ENCODE data around the gene DCLK2.
A peak's percentile ranks its signal among the peaks of the same experiment; 100 is the strongest.

Gene DCLK2

GRCh38 chr4:150250293-150250997, 172.2 kb downstream of the DCLK2 start:
- no peak overlapping the region for H3K4me3 ChIP-seq (ENCODE audit: extremely low read depth, insufficient read depth, low read length, poor library complexity, severe bottlenecking)
- H3K36me3 ChIP-seq (ENCODE audit: control insufficient read depth, insufficient read depth, low read length), result no peaks in the 10 kb centered on the region
- WGBS, 2 experiments (ENCODE audit: insufficient coverage in 2 of 2), result 90 to 96% methylated on average over 6 to 8 of the region's 9 CpGs
- H3K9me3 ChIP-seq (ENCODE audit: control insufficient read depth, low read length), result no peaks in the 10 kb centered on the region
- peaks cover 3% of the 10 kb centered on the region for H3K4me1 ChIP-seq (ENCODE audit: control insufficient read depth, insufficient read depth, low read length, poor library complexity, severe bottlenecking)
- no peak overlapping the region for H3K27ac ChIP-seq (ENCODE audit: low read depth, low read length, severe bottlenecking)

- Histone ChIP-seq H3K27ac (ENCODE audit: low read depth, low read length, severe bottlenecking) (no peak overlapping the region), H3K4me1 (ENCODE audit: control insufficient read depth, insufficient read depth, low read length, poor library complexity, severe bottlenecking) (peaks cover 3% of the 10 kb centered on the region), H3K9me3 (ENCODE audit: control insufficient read depth, low read length) (no peaks in the 10 kb centered on the region), H3K36me3 (ENCODE audit: control insufficient read depth, insufficient read depth, low read length) (no peaks in the 10 kb centered on the region), H3K4me3 (ENCODE audit: extremely low read depth, insufficient read depth, low read length, poor library complexity, severe bottlenecking) (no peak overlapping the region)
- whole genome bisulfite sequencing, 2 experiments (ENCODE audit: insufficient coverage in 2 of 2), result no CpG with 5 or more reads among the region's 4 CpGs
These were observed 172.9 kb downstream of the DCLK2 start for GRCh38 chr4:150250998-150251651.

GRCh38 chr4:150251752-150252190, 173.5 kb downstream of the DCLK2 start:
- Histone ChIP-seq H3K9me3 (ENCODE audit: control insufficient read depth, low read length) (no peaks in the 10 kb centered on the region), H3K4me3 (ENCODE audit: extremely low read depth, insufficient read depth, low read length, poor library complexity, severe bottlenecking) (no peak overlapping the region), H3K4me1 (ENCODE audit: control insufficient read depth, insufficient read depth, low read length, poor library complexity, severe bottlenecking) (peaks cover 3% of the 10 kb centered on the region), H3K36me3 (ENCODE audit: control insufficient read depth, insufficient read depth, low read length) (no peaks in the 10 kb centered on the region), H3K27ac (ENCODE audit: low read depth, low read length, severe bottlenecking) (peak overlapping the region; percentile 46)
- WGBS, 2 experiments (ENCODE audit: insufficient coverage in 2 of 2), result 56 to 77% methylated on average over 4 to 6 of the region's 7 CpGs

GRCh38 chr4:150252306-150252705, 174.1 kb downstream of the DCLK2 start:
- Histone ChIP-seq H3K4me3 (ENCODE audit: extremely low read depth, insufficient read depth, low read length, poor library complexity, severe bottlenecking) (no peak overlapping the region), H3K4me1 (ENCODE audit: control insufficient read depth, insufficient read depth, low read length, poor library complexity, severe bottlenecking) (peaks cover 3% of the 10 kb centered on the region), H3K9me3 (ENCODE audit: control insufficient read depth, low read length) (no peaks in the 10 kb centered on the region), H3K36me3 (ENCODE audit: control insufficient read depth, insufficient read depth, low read length) (no peaks in the 10 kb centered on the region), H3K27ac (ENCODE audit: low read depth, low read length, severe bottlenecking) (peak overlapping the region; percentile 36)
- WGBS, 2 experiments (ENCODE audit: insufficient coverage in 2 of 2), result 71 to 92% methylated on average over 1 to 6 of the region's 6 CpGs

- Histone ChIP-seq H3K27ac (ENCODE audit: low read depth, low read length, severe bottlenecking) (peak overlapping the region; percentile 36), H3K4me3 (ENCODE audit: extremely low read depth, insufficient read depth, low read length, poor library complexity, severe bottlenecking) (no peak overlapping the region), H3K36me3 (ENCODE audit: control insufficient read depth, insufficient read depth, low read length) (no peaks in the 10 kb centered on the region), H3K4me1 (ENCODE audit: control insufficient read depth, insufficient read depth, low read length, poor library complexity, severe bottlenecking) (peaks cover 3% of the 10 kb centered on the region), H3K9me3 (ENCODE audit: control insufficient read depth, low read length) (no peaks in the 10 kb centered on the region)
- 97 to 100% methylated on average over 4 to 5 of the region's 7 CpGs for WGBS, 2 experiments (ENCODE audit: insufficient coverage in 2 of 2)
These were observed 174.5 kb downstream of the DCLK2 start for GRCh38 chr4:150252741-150253140.

- H3K9me3 ChIP-seq (ENCODE audit: control insufficient read depth, low read length), result no peaks in the 10 kb centered on the region
- peaks cover 3% of the 10 kb centered on the region for H3K4me1 ChIP-seq (ENCODE audit: control insufficient read depth, insufficient read depth, low read length, poor library complexity, severe bottlenecking)
- 95 to 99% methylated on average over 11 of the region's 11 CpGs for WGBS, 2 experiments (ENCODE audit: insufficient coverage in 2 of 2)
- H3K36me3 ChIP-seq (ENCODE audit: control insufficient read depth, insufficient read depth, low read length), result no peaks in the 10 kb centered on the region
- H3K27ac ChIP-seq (ENCODE audit: low read depth, low read length, severe bottlenecking), result no peak overlapping the region
- H3K4me3 ChIP-seq (ENCODE audit: extremely low read depth, insufficient read depth, low read length, poor library complexity, severe bottlenecking), result no peak overlapping the region
These were observed 175.2 kb downstream of the DCLK2 start for GRCh38 chr4:150253416-150253815.

- no peak overlapping the region for H3K4me3 ChIP-seq (ENCODE audit: extremely low read depth, insufficient read depth, low read length, poor library complexity, severe bottlenecking)
- no peaks in the 10 kb centered on the region for H3K9me3 ChIP-seq (ENCODE audit: control insufficient read depth, low read length)
- peaks cover 3% of the 10 kb centered on the region for H3K4me1 ChIP-seq (ENCODE audit: control insufficient read depth, insufficient read depth, low read length, poor library complexity, severe bottlenecking)
- no peaks in the 10 kb centered on the region for H3K36me3 ChIP-seq (ENCODE audit: control insufficient read depth, insufficient read depth, low read length)
- no peak overlapping the region for H3K27ac ChIP-seq (ENCODE audit: low read depth, low read length, severe bottlenecking)
- WGBS, 2 experiments (ENCODE audit: insufficient coverage in 2 of 2), result 92 to 93% methylated on average over 7 to 18 of the region's 18 CpGs
These were observed 175.9 kb downstream of the DCLK2 start for GRCh38 chr4:150253965-150254630.

- no peaks in the 10 kb centered on the region for H3K9me3 ChIP-seq (ENCODE audit: control insufficient read depth, low read length)
- H3K4me3 ChIP-seq (ENCODE audit: extremely low read depth, insufficient read depth, low read length, poor library complexity, severe bottlenecking), result no peak overlapping the region
- 80 to 90% methylated on average over 10 to 13 of the region's 16 CpGs for WGBS, 2 experiments (ENCODE audit: insufficient coverage in 2 of 2)
- H3K36me3 ChIP-seq (ENCODE audit: control insufficient read depth, insufficient read depth, low read length), result no peaks in the 10 kb centered on the region
- H3K4me1 ChIP-seq (ENCODE audit: control insufficient read depth, insufficient read depth, low read length, poor library complexity, severe bottlenecking), result peaks cover 3% of the 10 kb centered on the region
- H3K27ac ChIP-seq (ENCODE audit: low read depth, low read length, severe bottlenecking), result no peak overlapping the region
These were observed 177.5 kb downstream of the DCLK2 start for GRCh38 chr4:150255610-150256224.

- no peak overlapping the region for H3K4me3 ChIP-seq (ENCODE audit: extremely low read depth, insufficient read depth, low read length, poor library complexity, severe bottlenecking)
- H3K4me1 ChIP-seq (ENCODE audit: control insufficient read depth, insufficient read depth, low read length, poor library complexity, severe bottlenecking), result peaks cover 3% of the 10 kb centered on the region
- 95 to 98% methylated on average over 17 to 23 of the region's 23 CpGs for WGBS, 2 experiments (ENCODE audit: insufficient coverage in 2 of 2)
- no peaks in the 10 kb centered on the region for H3K9me3 ChIP-seq (ENCODE audit: control insufficient read depth, low read length)
- H3K36me3 ChIP-seq (ENCODE audit: control insufficient read depth, insufficient read depth, low read length), result no peaks in the 10 kb centered on the region
- H3K27ac ChIP-seq (ENCODE audit: low read depth, low read length, severe bottlenecking), result no peak overlapping the region
These were observed 178.0 kb downstream of the DCLK2 start for GRCh38 chr4:150256225-150256620.

- Histone ChIP-seq H3K4me1 (ENCODE audit: control insufficient read depth, insufficient read depth, low read length, poor library complexity, severe bottlenecking) (peaks cover 3% of the 10 kb centered on the region), H3K4me3 (ENCODE audit: extremely low read depth, insufficient read depth, low read length, poor library complexity, severe bottlenecking) (no peak overlapping the region), H3K9me3 (ENCODE audit: control insufficient read depth, low read length) (no peaks in the 10 kb centered on the region), H3K36me3 (ENCODE audit: control insufficient read depth, insufficient read depth, low read length) (no peaks in the 10 kb centered on the region), H3K27ac (ENCODE audit: low read depth, low read length, severe bottlenecking) (no peak overlapping the region)
- WGBS, 2 experiments (ENCODE audit: insufficient coverage in 2 of 2), result 68 to 69% methylated on average over 23 to 24 of the region's 25 CpGs
These were observed 178.8 kb downstream of the DCLK2 start for GRCh38 chr4:150256841-150257730.

All from mesodermal cell (in vitro differentiated cells).